Breast epithelium (tissue), 3 donors: ENCODE measurements around the gene CD80.

Experiments
- POLR2A ChIP-seq: fragments of 450-650 bp; IDR thresholded peaks from one replicate; pipeline ENCODE4 v1.6.1; 2016; ENCODE audit warnings: antibody characterized with exemption, mild to moderate bottlenecking, moderate library complexity
- POLR2AphosphoS5 ChIP-seq, 3 donors: sonication (generic); formaldehyde crosslinking; IDR thresholded peaks; one replicate each; pipeline ENCODE4 v1.6.1; 2017; ENCODE audit warnings: antibody characterized with exemption in 3 of 3
- TF ChIP-seq, protein P1 (sequence below), 3 donors: fragments of 450-650 bp; IDR thresholded peaks; one replicate each; pipeline ENCODE4 v1.5.1; 2016 to 2017; ENCODE audit warnings: antibody characterized with exemption in 3 of 3, mild to moderate bottlenecking in 3 of 3, moderate library complexity in 3 of 3

DNA sequence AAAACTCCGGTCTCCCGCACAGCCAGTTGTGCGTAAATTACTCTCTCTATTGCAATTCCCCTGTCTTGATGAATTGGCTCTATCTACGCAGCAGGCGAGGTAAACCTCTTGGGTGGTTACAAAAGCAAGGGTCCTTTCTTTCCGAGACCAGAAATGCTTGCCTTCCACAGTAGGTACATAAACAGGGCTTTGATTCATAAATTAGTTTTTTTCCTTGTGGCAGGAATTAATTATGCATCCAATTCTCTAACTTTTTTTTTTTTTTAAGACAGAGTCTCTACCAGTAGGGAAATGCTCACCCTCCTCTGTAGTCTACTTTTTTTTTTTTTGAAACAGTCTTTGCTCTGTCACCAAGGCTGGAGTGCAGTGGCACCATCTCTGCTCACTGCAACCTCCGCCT, 16.3 kb downstream of the CD80 start:
- TF ChIP-seq, protein P1, sequence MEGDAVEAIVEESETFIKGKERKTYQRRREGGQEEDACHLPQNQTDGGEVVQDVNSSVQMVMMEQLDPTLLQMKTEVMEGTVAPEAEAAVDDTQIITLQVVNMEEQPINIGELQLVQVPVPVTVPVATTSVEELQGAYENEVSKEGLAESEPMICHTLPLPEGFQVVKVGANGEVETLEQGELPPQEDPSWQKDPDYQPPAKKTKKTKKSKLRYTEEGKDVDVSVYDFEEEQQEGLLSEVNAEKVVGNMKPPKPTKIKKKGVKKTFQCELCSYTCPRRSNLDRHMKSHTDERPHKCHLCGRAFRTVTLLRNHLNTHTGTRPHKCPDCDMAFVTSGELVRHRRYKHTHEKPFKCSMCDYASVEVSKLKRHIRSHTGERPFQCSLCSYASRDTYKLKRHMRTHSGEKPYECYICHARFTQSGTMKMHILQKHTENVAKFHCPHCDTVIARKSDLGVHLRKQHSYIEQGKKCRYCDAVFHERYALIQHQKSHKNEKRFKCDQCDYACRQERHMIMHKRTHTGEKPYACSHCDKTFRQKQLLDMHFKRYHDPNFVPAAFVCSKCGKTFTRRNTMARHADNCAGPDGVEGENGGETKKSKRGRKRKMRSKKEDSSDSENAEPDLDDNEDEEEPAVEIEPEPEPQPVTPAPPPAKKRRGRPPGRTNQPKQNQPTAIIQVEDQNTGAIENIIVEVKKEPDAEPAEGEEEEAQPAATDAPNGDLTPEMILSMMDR (IDR thresholded peaks at IDR 0.05): no peak
- TF ChIP-seq POLR2AphosphoS5 (IDR thresholded peaks at IDR 0.05) (no peak), POLR2A (no peak)
